Stimulated activated CD4-positive, alpha-beta T cell treated with anti-CD3 and anti-CD28 coated beads, Interleukin-4, amount 100 ng/mL, for 48 hours (primary cell): ENCODE data around the gene MARVELD1.

Source experiments
- DNase-seq, 2 donors: peaks; one replicate each; pipeline ENCODE4 v3.0.0-alpha.2; 2020; ENCODE audit warnings: low read depth in 2 of 2

The MARVELD1 gene

GRCh38 chr10:97755718-97756117 lies 42.2 kb downstream of the MARVELD1 start:
- no peak for DNase-seq

GRCh38 chr10:97757471-97757870 lies 43.9 kb downstream of the MARVELD1 start:
- DNase-seq: no peak

GRCh38 chr10:97759158-97759887 lies 45.8 kb downstream of the MARVELD1 start:
- peak in 1 of 2 donors; percentile 41 for DNase-seq

- no peak for DNase-seq
Measured at GRCh38 chr10:97759946-97760345, 46.4 kb downstream of the MARVELD1 start.

- no peak for DNase-seq
Measured at GRCh38 chr10:97760461-97761257, 47.1 kb downstream of the MARVELD1 start.

GRCh38 chr10:97761331-97761865 lies 47.9 kb downstream of the MARVELD1 start:
- DNase-seq: no peak

GRCh38 chr10:97762056-97762455 lies 48.5 kb downstream of the MARVELD1 start:
- no peak for DNase-seq

GRCh38 chr10:97762816-97763215 lies 49.3 kb downstream of the MARVELD1 start:
- no peak for DNase-seq

- DNase-seq: no peak
Measured at GRCh38 chr10:97763411-97763810, 49.9 kb downstream of the MARVELD1 start.

GRCh38 chr10:97763947-97764346 lies 50.4 kb downstream of the MARVELD1 start:
- DNase-seq: no peak

- no peak for DNase-seq
Measured at GRCh38 chr10:97764519-97764931, 51.0 kb downstream of the MARVELD1 start.

- DNase-seq: no peak
Measured at GRCh38 chr10:97765201-97765600, 51.7 kb downstream of the MARVELD1 start.

GRCh38 chr10:97766106-97766810 lies 52.7 kb downstream of the MARVELD1 start:
- DNase-seq: no peak

GRCh38 chr10:97766996-97767924 lies 53.7 kb downstream of the MARVELD1 start:
- no peak for DNase-seq
